Measurements from ENCODE around the gene TMCO1. TPM values are rescaled to one million over a fixed set of nuclear protein-coding genes. Genes with fewer than 3 reads are reported as not detected.
"Not testable (repeated sequence)": the region's sequence is repeated elsewhere in the genome, so short reads cannot be mapped to it uniquely, and the experiment has no call there.

The TMCO1 gene
- total RNA-seq, 1 donor from 2014 or later = 101 TPM

GRCh38 chr1:165807613-165808012 is 38.9 kb upstream of the TMCO1 start:
- TF ChIP-seq CTCF (IDR thresholded peaks at IDR 0.05) = no peak
- H3K4me3 Mint-ChIP-seq (ENCODE audit: unreplicated experiment) = no peak overlapping the region
- H3K4me1 Mint-ChIP-seq (ENCODE audit: unreplicated experiment) = no peaks in the 10 kb centered on the region
- no peak for DNase-seq (ENCODE audit: extremely low spot score, unreplicated experiment)
- H3K36me3 Mint-ChIP-seq (ENCODE audit: unreplicated experiment) = no peaks in the 10 kb centered on the region
- peaks cover 3% of the 10 kb centered on the region for H3K9me3 Mint-ChIP-seq (ENCODE audit: unreplicated experiment)
- no peak overlapping the region for H3K27ac Mint-ChIP-seq (ENCODE audit: unreplicated experiment)
- peaks cover 11% of the 10 kb centered on the region for H3K27me3 Mint-ChIP-seq (ENCODE audit: unreplicated experiment)

GRCh38 chr1:165804513-165804912 is 35.8 kb upstream of the TMCO1 start:
- not testable (repeated sequence) for H3K4me1 Mint-ChIP-seq (ENCODE audit: unreplicated experiment)

GRCh38 chr1:165799387-165799786 is 30.7 kb upstream of the TMCO1 start:
- peaks cover 13% of the 10 kb centered on the region for H3K9me3 Mint-ChIP-seq (ENCODE audit: unreplicated experiment)
- H3K4me3 Mint-ChIP-seq (ENCODE audit: unreplicated experiment) = no peak overlapping the region
- DNase-seq (ENCODE audit: extremely low spot score, unreplicated experiment) = no peak
- H3K4me1 Mint-ChIP-seq (ENCODE audit: unreplicated experiment) = no peaks in the 10 kb centered on the region
- H3K27me3 Mint-ChIP-seq (ENCODE audit: unreplicated experiment) = peaks cover 19% of the 10 kb centered on the region
- H3K27ac Mint-ChIP-seq (ENCODE audit: unreplicated experiment) = no peak overlapping the region
- TF ChIP-seq CTCF (IDR thresholded peaks at IDR 0.05) = no peak
- H3K36me3 Mint-ChIP-seq (ENCODE audit: unreplicated experiment) = no peaks in the 10 kb centered on the region

More at GRCh38 chr1:165804513-165804912, 35.8 kb upstream of the TMCO1 start:
- H3K4me3 Mint-ChIP-seq (ENCODE audit: unreplicated experiment); DNase-seq (ENCODE audit: extremely low spot score, unreplicated experiment); H3K27ac Mint-ChIP-seq (ENCODE audit: unreplicated experiment); H3K9me3 Mint-ChIP-seq (ENCODE audit: unreplicated experiment); H3K36me3 Mint-ChIP-seq (ENCODE audit: unreplicated experiment): not testable (repeated sequence)
- H3K27me3 Mint-ChIP-seq (ENCODE audit: unreplicated experiment) = peaks cover 21% of the 10 kb centered on the region

- no peaks in the 10 kb centered on the region for H3K4me1 Mint-ChIP-seq (ENCODE audit: unreplicated experiment)
- no peak overlapping the region for H3K27ac Mint-ChIP-seq (ENCODE audit: unreplicated experiment)
- H3K4me3 Mint-ChIP-seq (ENCODE audit: unreplicated experiment) = no peak overlapping the region
- peaks cover 4% of the 10 kb centered on the region for H3K27me3 Mint-ChIP-seq (ENCODE audit: unreplicated experiment)
- peaks cover 10% of the 10 kb centered on the region for H3K9me3 Mint-ChIP-seq (ENCODE audit: unreplicated experiment)
- no peaks in the 10 kb centered on the region for H3K36me3 Mint-ChIP-seq (ENCODE audit: unreplicated experiment)
- no peak for DNase-seq (ENCODE audit: extremely low spot score, unreplicated experiment)
- TF ChIP-seq CTCF (IDR thresholded peaks at IDR 0.05) = no peak
Observed at GRCh38 chr1:165795894-165796293, 27.2 kb upstream of the TMCO1 start.

GRCh38 chr1:165793951-165794350 is 25.3 kb upstream of the TMCO1 start:
- H3K9me3 Mint-ChIP-seq (ENCODE audit: unreplicated experiment) = no peaks in the 10 kb centered on the region
- no peak overlapping the region for H3K27ac Mint-ChIP-seq (ENCODE audit: unreplicated experiment)
- peaks cover 4% of the 10 kb centered on the region for H3K27me3 Mint-ChIP-seq (ENCODE audit: unreplicated experiment)
- no peak overlapping the region for H3K4me3 Mint-ChIP-seq (ENCODE audit: unreplicated experiment)
- no peak for DNase-seq (ENCODE audit: extremely low spot score, unreplicated experiment)
- H3K4me1 Mint-ChIP-seq (ENCODE audit: unreplicated experiment) = no peaks in the 10 kb centered on the region
- no peak for TF ChIP-seq CTCF (IDR thresholded peaks at IDR 0.05)
- H3K36me3 Mint-ChIP-seq (ENCODE audit: unreplicated experiment) = no peaks in the 10 kb centered on the region

GRCh38 chr1:165787741-165788140 is 19.1 kb upstream of the TMCO1 start:
- peaks cover 4% of the 10 kb centered on the region for H3K27me3 Mint-ChIP-seq (ENCODE audit: unreplicated experiment)
- H3K4me3 Mint-ChIP-seq (ENCODE audit: unreplicated experiment) = no peak overlapping the region
- TF ChIP-seq CTCF (IDR thresholded peaks at IDR 0.05) = no peak
- H3K9me3 Mint-ChIP-seq (ENCODE audit: unreplicated experiment) = peaks cover 6% of the 10 kb centered on the region
- H3K27ac Mint-ChIP-seq (ENCODE audit: unreplicated experiment) = no peak overlapping the region
- H3K4me1 Mint-ChIP-seq (ENCODE audit: unreplicated experiment) = no peaks in the 10 kb centered on the region
- peaks cover 3% of the 10 kb centered on the region for H3K36me3 Mint-ChIP-seq (ENCODE audit: unreplicated experiment)
- DNase-seq (ENCODE audit: extremely low spot score, unreplicated experiment) = no peak

- not testable (repeated sequence) for H3K4me1 Mint-ChIP-seq (ENCODE audit: unreplicated experiment); H3K36me3 Mint-ChIP-seq (ENCODE audit: unreplicated experiment); H3K4me3 Mint-ChIP-seq (ENCODE audit: unreplicated experiment); DNase-seq (ENCODE audit: extremely low spot score, unreplicated experiment); H3K27ac Mint-ChIP-seq (ENCODE audit: unreplicated experiment); H3K27me3 Mint-ChIP-seq (ENCODE audit: unreplicated experiment)
- peaks cover 14% of the 10 kb centered on the region for H3K9me3 Mint-ChIP-seq (ENCODE audit: unreplicated experiment)
Observed at GRCh38 chr1:165783519-165783918, 14.9 kb upstream of the TMCO1 start.

GRCh38 chr1:165778197-165778596 is 9.5 kb upstream of the TMCO1 start:
- H3K9me3 Mint-ChIP-seq (ENCODE audit: unreplicated experiment); H3K27me3 Mint-ChIP-seq (ENCODE audit: unreplicated experiment); H3K4me1 Mint-ChIP-seq (ENCODE audit: unreplicated experiment); H3K27ac Mint-ChIP-seq (ENCODE audit: unreplicated experiment); H3K36me3 Mint-ChIP-seq (ENCODE audit: unreplicated experiment); DNase-seq (ENCODE audit: extremely low spot score, unreplicated experiment); H3K4me3 Mint-ChIP-seq (ENCODE audit: unreplicated experiment): not testable (repeated sequence)
